HEK293 (cell line): ENCODE data around the gene FOLH1.
"Not testable (repeated sequence)": the region's sequence is repeated elsewhere in the genome, so short reads cannot be mapped to it uniquely, and the experiment has no call there.

ENCODE experiments used
- CTCF ChIA-PET: fragments of 350-600 bp; formaldehyde crosslinking; extraction: SDS; loops from one replicate; lab custom pipeline; 2021; ENCODE audit warnings: antibody characterized with exemption; lab: Yijun Ruan, JAX
- POLR2A ChIA-PET: fragments of 300-600 bp; formaldehyde crosslinking; extraction: SDS; loops from one replicate; lab custom pipeline; 2020; ENCODE audit warnings: antibody characterized with exemption, inconsistent platforms; lab: Yijun Ruan, JAX
- H3K27ac ChIP-seq: fragments of 200-500 bp; sonication (Bioruptor generic); 2 replicates; pipeline ENCODE4 v1.5.1; 2014; ENCODE audit warnings: low read depth, low read length, control low read depth, inconsistent platforms; ENCODE audit errors: extremely low read depth
- H3K36me3 ChIP-seq, 2 experiments: fragments of 200-500 bp in 1 of 2; sonication (Bioruptor generic) in 1 of 2; 1 replicate in 1 of 2; 2 replicates in 1 of 2; pipeline ENCODE4 v1.5.1; 2014 to 2017; ENCODE audit warnings: inconsistent platforms in 2 of 2, low read length in 2 of 2; ENCODE audit not compliant: control insufficient read depth in 2 of 2, insufficient read depth in 1 of 2
- H3K4me1 ChIP-seq: fragments of 200-500 bp; sonication (Bioruptor generic); 2 replicates; pipeline ENCODE4 v1.5.1; 2014; ENCODE audit warnings: mild to moderate bottlenecking, low read length, inconsistent platforms; ENCODE audit not compliant: control insufficient read depth, insufficient read depth
- H3K4me3 ChIP-seq: 2 replicates; pipeline ENCODE4 v1.5.1; 2011; ENCODE audit warnings: low read depth, mild to moderate bottlenecking, control low read depth, low read length, moderate library complexity
- H3K9me3 ChIP-seq: fragments of 200-500 bp; sonication (Bioruptor generic); 2 replicates; pipeline ENCODE4 v1.5.1; 2014; ENCODE audit warnings: low read depth, low read length, inconsistent platforms; ENCODE audit not compliant: control insufficient read depth, insufficient read depth
- ZBTB20 ChIP-seq: fragments of 450-650 bp; formaldehyde crosslinking; IDR thresholded peaks from 2 replicates; pipeline ENCODE4 v1.5.1; 2016; ENCODE audit warnings: missing biosample characterization, missing genetic modification characterization
- ZNF654 ChIP-seq: fragments of 450-650 bp; formaldehyde crosslinking; IDR thresholded peaks from 2 replicates; pipeline ENCODE4 v1.5.1; 2016; ENCODE audit warnings: low read depth, missing biosample characterization, missing genetic modification characterization
- TF ChIP-seq, protein P1 (sequence below): fragments of 450-650 bp; formaldehyde crosslinking; IDR thresholded peaks from 2 replicates; pipeline ENCODE4 v1.5.0; 2017; ENCODE audit warnings: missing biosample characterization, missing genetic modification characterization, borderline replicate concordance

Gene FOLH1

DNA sequence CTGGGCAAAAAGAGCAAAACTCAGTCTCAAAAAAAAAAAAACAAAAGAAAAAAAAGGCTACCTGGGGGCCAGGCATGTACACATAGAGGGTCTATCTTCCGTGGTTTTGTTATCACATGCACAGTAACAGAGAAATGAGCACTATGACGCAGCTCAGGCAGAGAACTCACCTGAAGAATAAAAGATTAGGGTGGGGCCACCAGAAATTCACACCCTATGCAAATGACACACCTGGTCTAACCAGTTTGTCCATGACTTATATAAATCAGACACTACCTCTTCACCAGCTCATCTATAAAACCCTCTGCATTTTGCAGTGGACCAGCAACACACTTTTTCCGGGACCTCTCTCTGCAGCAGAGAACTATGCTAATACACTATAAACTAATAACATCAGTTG, 30.5 kb downstream of the FOLH1 start:
- H3K27ac ChIP-seq, H3K9me3 ChIP-seq, H3K36me3 ChIP-seq, POLR2A ChIA-PET, H3K4me1 ChIP-seq, CTCF ChIA-PET, H3K4me3 ChIP-seq: not testable (repeated sequence)

GRCh38 chr11:49175378-49175777, 33.0 kb downstream of the FOLH1 start:
- POLR2A ChIA-PET, CTCF ChIA-PET, H3K4me3 ChIP-seq, H3K36me3 ChIP-seq, H3K27ac ChIP-seq, H3K9me3 ChIP-seq, H3K4me1 ChIP-seq: not testable (repeated sequence)

GRCh38 chr11:49174691-49175366, 33.6 kb downstream of the FOLH1 start:
- CTCF ChIA-PET, H3K9me3 ChIP-seq, POLR2A ChIA-PET, H3K4me1 ChIP-seq, H3K4me3 ChIP-seq, H3K36me3 ChIP-seq, H3K27ac ChIP-seq: not testable (repeated sequence)

- H3K36me3 ChIP-seq, POLR2A ChIA-PET, H3K4me3 ChIP-seq, CTCF ChIA-PET, H3K27ac ChIP-seq, H3K4me1 ChIP-seq, H3K9me3 ChIP-seq: not testable (repeated sequence)
Observed at GRCh38 chr11:49171613-49172012, 36.8 kb downstream of the FOLH1 start.

- TF ChIP-seq ZNF654, result peak; percentile 43
- TF ChIP-seq, all 188 proteins: peak for 1; not testable (repeated sequence) for 187
- H3K4me3 ChIP-seq, H3K9me3 ChIP-seq, H3K36me3 ChIP-seq, H3K27ac ChIP-seq, POLR2A ChIA-PET, H3K4me1 ChIP-seq: not testable (repeated sequence)
- CTCF ChIA-PET, result interaction anchor here (0.7 kb wide), 1 partner anchor 817 kb away, joined by 3 read pairs; no protein-coding TSS in a partner anchor
Observed at GRCh38 chr11:49169579-49169978, 38.8 kb downstream of the FOLH1 start.

GRCh38 chr11:49168992-49169391, 39.4 kb downstream of the FOLH1 start:
- POLR2A ChIA-PET, H3K4me1 ChIP-seq, H3K36me3 ChIP-seq, H3K9me3 ChIP-seq, H3K4me3 ChIP-seq, H3K27ac ChIP-seq: not testable (repeated sequence)
- CTCF ChIA-PET, result interaction anchor here (0.7 kb wide), 1 partner anchor 816 kb away, joined by 3 read pairs; no protein-coding TSS in a partner anchor

- H3K4me3 ChIP-seq, result no peak overlapping the region
- H3K9me3 ChIP-seq, result no peaks in the 10 kb centered on the region
- TF ChIP-seq, protein P1, sequence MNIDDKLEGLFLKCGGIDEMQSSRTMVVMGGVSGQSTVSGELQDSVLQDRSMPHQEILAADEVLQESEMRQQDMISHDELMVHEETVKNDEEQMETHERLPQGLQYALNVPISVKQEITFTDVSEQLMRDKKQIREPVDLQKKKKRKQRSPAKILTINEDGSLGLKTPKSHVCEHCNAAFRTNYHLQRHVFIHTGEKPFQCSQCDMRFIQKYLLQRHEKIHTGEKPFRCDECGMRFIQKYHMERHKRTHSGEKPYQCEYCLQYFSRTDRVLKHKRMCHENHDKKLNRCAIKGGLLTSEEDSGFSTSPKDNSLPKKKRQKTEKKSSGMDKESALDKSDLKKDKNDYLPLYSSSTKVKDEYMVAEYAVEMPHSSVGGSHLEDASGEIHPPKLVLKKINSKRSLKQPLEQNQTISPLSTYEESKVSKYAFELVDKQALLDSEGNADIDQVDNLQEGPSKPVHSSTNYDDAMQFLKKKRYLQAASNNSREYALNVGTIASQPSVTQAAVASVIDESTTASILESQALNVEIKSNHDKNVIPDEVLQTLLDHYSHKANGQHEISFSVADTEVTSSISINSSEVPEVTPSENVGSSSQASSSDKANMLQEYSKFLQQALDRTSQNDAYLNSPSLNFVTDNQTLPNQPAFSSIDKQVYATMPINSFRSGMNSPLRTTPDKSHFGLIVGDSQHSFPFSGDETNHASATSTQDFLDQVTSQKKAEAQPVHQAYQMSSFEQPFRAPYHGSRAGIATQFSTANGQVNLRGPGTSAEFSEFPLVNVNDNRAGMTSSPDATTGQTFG, result no peak
- no peak for TF ChIP-seq ZBTB20 (tag by site-specific recombination)
- ChIA-PET POLR2A (no interaction called here), CTCF (no interaction called here)
- H3K4me1 ChIP-seq, result no peaks in the 10 kb centered on the region
- H3K36me3 ChIP-seq, result no peaks in the 10 kb centered on the region
- H3K27ac ChIP-seq, result no peak overlapping the region
Observed at GRCh38 chr11:49151211-49151610, 57.2 kb downstream of the FOLH1 start.

GRCh38 chr11:49102356-49102755, 106.0 kb downstream of the FOLH1 start:
- H3K4me3 ChIP-seq, H3K9me3 ChIP-seq, H3K27ac ChIP-seq, H3K4me1 ChIP-seq, CTCF ChIA-PET, POLR2A ChIA-PET, H3K36me3 ChIP-seq: not testable (repeated sequence)
